GM06990 (cell line): Measurements from ENCODE around the gene CLRN1.
"Not testable (repeated sequence)": the region's sequence is repeated elsewhere in the genome, so short reads cannot be mapped to it uniquely, and the experiment has no call there.

ENCODE experiments used
- DNase-seq: peaks from one replicate; pipeline ENCODE4 v3.0.0-alpha.2; 2011; ENCODE audit not compliant: insufficient read length; ENCODE audit errors: extremely low read depth
- H3K27me3 ChIP-seq: replicated peaks from 2 replicates; pipeline ENCODE4 v1.6.0; 2011; ENCODE audit warnings: low read length; ENCODE audit not compliant: control insufficient read depth, insufficient read depth
- H3K36me3 ChIP-seq: 2 replicates; pipeline ENCODE4 v1.5.1; 2011; ENCODE audit warnings: low read length; ENCODE audit not compliant: control insufficient read depth, insufficient read depth
- H3K4me3 ChIP-seq: replicated peaks from 2 replicates; pipeline ENCODE4 v1.5.1; 2011; ENCODE audit warnings: low read depth, mild to moderate bottlenecking, control low read depth, low read length
- TF ChIP-seq, protein P1 (sequence below): IDR thresholded peaks from 2 replicates; pipeline ENCODE4 v1.5.1; 2011; ENCODE audit warnings: low read length, control low read depth, mild to moderate bottlenecking, inconsistent platforms; ENCODE audit not compliant: insufficient read depth, poor library complexity, severe bottlenecking

CLRN1 gene

DNA sequence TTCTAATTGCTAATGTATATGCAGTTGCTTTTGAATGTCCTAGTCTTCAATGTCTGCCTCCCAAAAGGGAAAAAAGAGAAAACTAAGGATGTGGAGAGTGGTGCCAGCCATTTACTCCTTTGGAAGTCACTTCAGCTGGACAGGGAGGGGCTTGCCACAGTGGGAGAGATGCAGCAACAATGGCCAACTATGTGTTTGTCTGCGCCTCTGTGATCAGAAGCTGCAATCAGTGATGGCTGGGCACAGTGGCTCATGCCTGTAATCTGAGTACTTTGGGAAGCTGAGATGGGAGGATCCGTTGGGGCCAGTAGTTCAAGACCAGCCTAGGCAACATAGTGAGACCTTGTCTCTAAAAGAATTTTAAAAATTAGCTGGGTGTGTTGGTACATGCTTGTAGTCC is 16.7 kb upstream of the CLRN1 start:
- no peaks in the 10 kb centered on the region for H3K36me3 ChIP-seq

DNA sequence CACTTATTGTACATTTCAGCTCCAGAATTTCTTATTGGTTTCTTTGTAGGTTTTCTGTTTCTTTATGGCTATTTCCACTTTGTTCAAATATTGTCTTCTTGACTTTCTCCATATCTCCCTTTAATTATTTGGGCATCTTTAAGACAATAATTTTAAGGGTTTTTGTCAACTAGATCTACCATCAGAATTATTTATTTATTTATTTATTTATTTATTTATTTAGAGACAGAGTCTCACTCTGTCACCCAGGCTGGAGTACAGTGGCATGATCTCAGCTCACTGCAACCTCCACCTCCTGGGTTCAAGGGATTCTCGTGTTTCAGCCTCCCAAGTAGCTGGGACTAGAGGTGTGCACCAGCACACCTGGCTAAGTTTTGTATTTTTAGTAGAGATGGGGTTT is 15.9 kb upstream of the CLRN1 start:
- not testable (repeated sequence) for DNase-seq, H3K36me3 ChIP-seq, H3K4me3 ChIP-seq, H3K27me3 ChIP-seq

More for the DNA sequence above, 16.7 kb upstream of the CLRN1 start:
- H3K27me3 ChIP-seq: peaks cover 1% of the 10 kb centered on the region
- no peak overlapping the region for H3K4me3 ChIP-seq
- DNase-seq: no peak
- TF ChIP-seq, protein P1, sequence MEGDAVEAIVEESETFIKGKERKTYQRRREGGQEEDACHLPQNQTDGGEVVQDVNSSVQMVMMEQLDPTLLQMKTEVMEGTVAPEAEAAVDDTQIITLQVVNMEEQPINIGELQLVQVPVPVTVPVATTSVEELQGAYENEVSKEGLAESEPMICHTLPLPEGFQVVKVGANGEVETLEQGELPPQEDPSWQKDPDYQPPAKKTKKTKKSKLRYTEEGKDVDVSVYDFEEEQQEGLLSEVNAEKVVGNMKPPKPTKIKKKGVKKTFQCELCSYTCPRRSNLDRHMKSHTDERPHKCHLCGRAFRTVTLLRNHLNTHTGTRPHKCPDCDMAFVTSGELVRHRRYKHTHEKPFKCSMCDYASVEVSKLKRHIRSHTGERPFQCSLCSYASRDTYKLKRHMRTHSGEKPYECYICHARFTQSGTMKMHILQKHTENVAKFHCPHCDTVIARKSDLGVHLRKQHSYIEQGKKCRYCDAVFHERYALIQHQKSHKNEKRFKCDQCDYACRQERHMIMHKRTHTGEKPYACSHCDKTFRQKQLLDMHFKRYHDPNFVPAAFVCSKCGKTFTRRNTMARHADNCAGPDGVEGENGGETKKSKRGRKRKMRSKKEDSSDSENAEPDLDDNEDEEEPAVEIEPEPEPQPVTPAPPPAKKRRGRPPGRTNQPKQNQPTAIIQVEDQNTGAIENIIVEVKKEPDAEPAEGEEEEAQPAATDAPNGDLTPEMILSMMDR: no peak

DNA sequence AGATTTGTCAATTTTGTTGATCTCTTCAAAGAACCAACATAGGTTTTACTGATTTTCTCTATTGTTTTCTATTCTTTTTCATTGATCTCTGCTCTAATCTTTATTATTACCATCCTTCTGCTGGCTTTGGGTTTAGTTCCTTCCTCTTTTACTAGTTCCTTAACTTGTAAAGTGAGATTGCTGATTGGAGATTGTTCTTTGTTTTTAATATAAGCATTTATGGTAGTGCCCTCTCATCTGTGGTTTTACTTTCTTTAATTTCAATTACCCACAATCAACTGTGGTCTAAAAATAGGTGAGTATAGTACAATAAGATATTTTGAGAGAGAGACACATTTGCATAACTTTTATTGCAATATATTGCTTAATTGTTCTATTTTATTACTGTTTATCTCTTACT is 13.2 kb upstream of the CLRN1 start:
- DNase-seq: no peak
- TF ChIP-seq, protein P1: no peak
- no peak overlapping the region for H3K4me3 ChIP-seq
- H3K36me3 ChIP-seq: no peaks in the 10 kb centered on the region
- peaks cover 1% of the 10 kb centered on the region for H3K27me3 ChIP-seq

DNA sequence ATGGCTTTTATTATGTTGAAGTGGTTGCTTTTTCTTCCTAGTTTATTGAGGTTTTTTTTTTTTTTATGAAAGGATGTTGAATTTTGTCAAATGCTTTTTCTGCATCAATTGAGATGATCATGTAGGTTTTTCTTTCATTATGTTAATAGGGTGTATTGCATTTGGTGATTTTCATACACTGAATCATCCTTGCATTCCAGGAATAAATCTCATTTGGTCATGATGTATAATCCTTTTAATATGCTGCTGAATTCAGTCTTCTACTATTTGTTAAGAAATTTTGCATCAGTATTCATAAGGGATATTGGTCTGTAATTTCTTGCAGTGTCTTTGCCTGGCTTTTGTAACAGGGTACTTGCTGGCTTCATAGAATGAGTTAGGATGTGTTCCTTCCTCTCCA is 11.5 kb upstream of the CLRN1 start:
- no peak for DNase-seq
- no peak overlapping the region for H3K4me3 ChIP-seq
- TF ChIP-seq, protein P1: no peak
- H3K27me3 ChIP-seq: no peaks in the 10 kb centered on the region; the same call in 1 of the 2 replicates
- no peaks in the 10 kb centered on the region for H3K36me3 ChIP-seq

DNA sequence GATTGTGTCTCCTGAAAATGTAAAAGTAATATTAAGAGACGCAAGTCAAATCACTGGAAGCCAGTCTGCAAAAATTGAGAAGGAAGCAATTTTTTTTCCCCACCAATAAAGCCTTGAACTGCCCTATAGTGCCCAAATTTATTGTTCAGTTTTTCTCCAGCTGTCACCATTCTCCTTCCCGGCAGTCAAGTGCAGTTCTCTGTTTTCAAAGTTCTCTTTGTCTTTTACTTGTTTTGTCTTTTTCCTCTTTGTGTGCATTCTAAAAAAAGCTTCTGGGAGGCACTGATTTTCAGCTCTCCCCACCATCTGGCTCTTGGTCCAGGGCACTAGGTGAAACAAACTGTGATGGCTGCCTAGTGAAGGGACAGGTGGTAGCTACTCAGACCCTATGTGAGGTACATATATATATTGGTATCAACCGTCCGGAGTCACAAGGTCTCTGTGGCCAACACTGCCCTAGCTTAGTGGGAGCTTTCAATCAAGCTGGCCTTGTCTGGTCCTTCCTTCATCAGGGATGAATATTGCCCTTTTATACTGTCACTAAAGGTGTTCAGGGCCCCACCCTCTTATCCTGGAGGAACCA is 6.1 kb upstream of the CLRN1 start:
- Histone ChIP-seq H3K36me3 (no peaks in the 10 kb centered on the region), H3K27me3 (no peaks in the 10 kb centered on the region), H3K4me3 (no peak overlapping the region)
- no peak for DNase-seq
- TF ChIP-seq, protein P1: no peak

DNA sequence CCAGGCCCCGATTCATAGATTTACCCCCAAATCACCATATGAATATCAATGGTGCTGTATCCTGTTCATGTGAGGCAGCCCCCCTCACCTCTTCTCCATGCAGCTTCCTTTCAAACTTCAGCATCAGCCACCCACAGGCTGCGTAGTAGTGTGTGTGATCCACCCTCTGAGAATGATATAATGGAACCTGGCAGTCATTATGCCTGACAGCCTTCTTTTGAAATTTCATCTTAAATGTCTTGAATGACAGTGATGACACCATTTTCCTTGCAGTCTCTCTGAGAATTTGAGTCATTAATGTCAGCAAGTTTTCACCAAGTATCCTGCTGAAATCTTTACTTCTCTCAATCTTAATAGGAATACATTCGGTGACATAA is 3.5 kb upstream of the CLRN1 start:
- TF ChIP-seq, protein P1: no peak
- DNase-seq: no peak
- H3K4me3 ChIP-seq: no peak overlapping the region
- no peaks in the 10 kb centered on the region for H3K36me3 ChIP-seq
- H3K27me3 ChIP-seq: no peaks in the 10 kb centered on the region; the same call in 1 of the 2 replicates
